Measurements from ENCODE around the gene MAP2K1.

MAP2K1 gene

GRCh38 chr15:66405007-66405406 lies 18.3 kb downstream of the MAP2K1 start:
- DNase-seq, result no peak

GRCh38 chr15:66405615-66406014 lies 18.9 kb downstream of the MAP2K1 start:
- Histone ChIP-seq H3K4me3 (no peak overlapping the region), H3K9me3 (no peaks in the 10 kb centered on the region), H3K27ac (peak overlapping the region in 1 of 2 donors; percentile 8), H3K27me3 (no peaks in the 10 kb centered on the region), H3K4me1 (peaks cover 0 to 44% (median 22%) of the 10 kb centered on the region in 4 donors), H3K36me3 (no peaks in the 10 kb centered on the region)
- intact Hi-C loops (cut with DNase I; ENCODE audit: low total_unique reads), result no loop called here
- no peak for TF ChIP-seq CTCF (IDR thresholded peaks at IDR 0.05)
- no peak for DNase-seq

More at GRCh38 chr15:66405007-66405406, 18.3 kb downstream of the MAP2K1 start:
- Histone ChIP-seq H3K9me3 (no peaks in the 10 kb centered on the region), H3K4me3 (no peak overlapping the region), H3K36me3 (no peaks in the 10 kb centered on the region), H3K27me3 (no peaks in the 10 kb centered on the region), H3K27ac (peak overlapping the region in 1 of 2 donors; percentile 8), H3K4me1 (peaks cover 0 to 43% (median 22%) of the 10 kb centered on the region in 4 donors)
- intact Hi-C loops (cut with DNase I; ENCODE audit: low total_unique reads), result no loop called here
- TF ChIP-seq CTCF (IDR thresholded peaks at IDR 0.05), result no peak

GRCh38 chr15:66408254-66408653 lies 21.5 kb downstream of the MAP2K1 start:
- no peak for TF ChIP-seq CTCF (IDR thresholded peaks at IDR 0.05)
- no peak overlapping the region for H3K4me3 ChIP-seq
- intact Hi-C loops (cut with DNase I; ENCODE audit: low total_unique reads), result no loop called here
- no peaks in the 10 kb centered on the region for H3K9me3 ChIP-seq
- no peak overlapping the region for H3K27ac ChIP-seq
- H3K4me1 ChIP-seq, result peaks cover 0 to 48% (median 21%) of the 10 kb centered on the region in 4 donors
- no peaks in the 10 kb centered on the region for H3K36me3 ChIP-seq
- no peaks in the 10 kb centered on the region for H3K27me3 ChIP-seq
- DNase-seq, result no peak

- no peak for TF ChIP-seq CTCF (IDR thresholded peaks at IDR 0.05)
- no peaks in the 10 kb centered on the region for H3K36me3 ChIP-seq
- no peaks in the 10 kb centered on the region for H3K9me3 ChIP-seq
- no peaks in the 10 kb centered on the region for H3K27me3 ChIP-seq
- intact Hi-C loops (cut with DNase I; ENCODE audit: low total_unique reads), result no loop called here
- DNase-seq, result no peak
- no peak overlapping the region for H3K4me3 ChIP-seq
- peaks cover 0 to 44% (median 19%) of the 10 kb centered on the region in 4 donors for H3K4me1 ChIP-seq
- H3K27ac ChIP-seq, result no peak overlapping the region
These were observed 22.1 kb downstream of the MAP2K1 start for GRCh38 chr15:66408675-66409282.

- Histone ChIP-seq H3K4me3 (no peak overlapping the region), H3K9me3 (no peaks in the 10 kb centered on the region), H3K36me3 (no peaks in the 10 kb centered on the region), H3K27ac (no peak overlapping the region), H3K27me3 (no peaks in the 10 kb centered on the region), H3K4me1 (peaks cover 0 to 35% (median 13%) of the 10 kb centered on the region in 4 donors)
- no peak for DNase-seq
- intact Hi-C loops (cut with DNase I; ENCODE audit: low total_unique reads), result no loop called here
- TF ChIP-seq CTCF (IDR thresholded peaks at IDR 0.05), result no peak
These were observed 22.9 kb downstream of the MAP2K1 start for GRCh38 chr15:66409565-66410108.
